Caco-2 (cell line): Measurements from ENCODE around the gene IQCB1. TPM values are rescaled to one million over a fixed set of nuclear protein-coding genes. Genes with fewer than 3 reads are reported as not detected.

Experiments used
- BruUV-seq: library from RNA; stranded (reverse); fragments of 400-500 nt; replicated peaks from 2 replicates; lab custom pipeline; 2021; lab: Mats Ljungman, UMichigan
- CTCF ChIA-PET: fragments of 300-600 bp; sonication (Branson Sonifier 250); formaldehyde crosslinking; loops from one replicate; lab custom pipeline; 2022; ENCODE audit warnings: antibody characterized with exemption; lab: Charles Lee
- POLR2A ChIA-PET: fragments of 300-600 bp; sonication (Branson Sonifier 250); formaldehyde crosslinking; loops from one replicate; lab custom pipeline; 2022; ENCODE audit warnings: antibody characterized with exemption; lab: Charles Lee
- DNase-seq, 2 experiments: peaks; one replicate each; pipeline versions ENCODE4 v3.0.0 to v3.0.0-alpha.2; 2020 to 2022
- H3K27me3 ChIP-seq: replicated peaks from 2 replicates; pipeline ENCODE4 v1.6.0; 2011; ENCODE audit warnings: low read length; ENCODE audit not compliant: control insufficient read depth, insufficient read depth
- H3K36me3 ChIP-seq: 2 replicates; pipeline ENCODE4 v1.5.1; 2011; ENCODE audit warnings: low read length; ENCODE audit not compliant: control insufficient read depth, insufficient read depth
- H3K4me1 ChIP-seq: fragments of 250-450 bp; sonication (Bioruptor Pico); 2 replicates; pipeline ENCODE4 v1.5.1; 2020; ENCODE audit warnings: mild to moderate bottlenecking
- H3K4me3 ChIP-seq: 2 replicates; pipeline ENCODE4 v1.5.1; 2011; ENCODE audit warnings: low read depth, mild to moderate bottlenecking, control low read depth, low read length
- H3K9me3 ChIP-seq: fragments of 250-450 bp; sonication (Bioruptor Pico); 2 replicates; pipeline ENCODE4 v1.5.1; 2020; ENCODE audit warnings: mild to moderate bottlenecking, moderate library complexity
- H3K27ac Mint-ChIP-seq: one replicate; pipeline ENCODE4 v1.8.0; 2022; ENCODE audit warnings: mixed read lengths; ENCODE audit not compliant: unreplicated experiment
- H3K27me3 Mint-ChIP-seq: one replicate; pipeline ENCODE4 v1.8.0; 2022; ENCODE audit warnings: mixed read lengths; ENCODE audit not compliant: insufficient read depth, unreplicated experiment
- H3K36me3 Mint-ChIP-seq: one replicate; pipeline ENCODE4 v1.8.0; 2022; ENCODE audit warnings: mild to moderate bottlenecking, mixed read lengths; ENCODE audit not compliant: insufficient read depth, unreplicated experiment
- H3K4me1 Mint-ChIP-seq: one replicate; pipeline ENCODE4 v1.8.0; 2022; ENCODE audit warnings: low read depth, mixed read lengths; ENCODE audit not compliant: unreplicated experiment
- H3K4me3 Mint-ChIP-seq: one replicate; pipeline ENCODE4 v1.8.0; 2022; ENCODE audit warnings: mild to moderate bottlenecking, moderate library complexity, mixed read lengths; ENCODE audit not compliant: unreplicated experiment
- H3K9me3 Mint-ChIP-seq: one replicate; pipeline ENCODE4 v1.8.0; 2022; ENCODE audit warnings: mixed read lengths; ENCODE audit not compliant: unreplicated experiment
- CTCF ChIP-seq, 2 experiments: fragments of 200-600 bp in 1 of 2; IDR thresholded peaks; 1 replicate in 1 of 2; 2 replicates in 1 of 2; pipeline versions ENCODE4 v1.5.1 to v1.8.0; 2011 to 2022; ENCODE audit warnings: antibody characterized with exemption in 1 of 2, control low read depth in 1 of 2, inconsistent platforms in 1 of 2, low read depth in 1 of 2, low read length in 1 of 2, mild to moderate bottlenecking in 1 of 2, moderate library complexity in 1 of 2; ENCODE audit not compliant: insufficient read depth in 1 of 2, severe bottlenecking in 1 of 2, unreplicated experiment in 1 of 2
- intact Hi-C: fragments of 100-400 bp; cut with micrococcal nuclease; formaldehyde crosslinking; loops from one replicate; pipeline ENCODE4 v1.10.0; 2022; ENCODE audit not compliant: unreplicated experiment
- total RNA-seq: library from RNA; stranded (reverse); gene quantifications from 2 replicates; pipeline ENCODE4 v1.2.3, GENCODE V29; 2022

The IQCB1 gene
- total RNA-seq, 1 experiment from 2014 or later, result 36.4 TPM

DNA sequence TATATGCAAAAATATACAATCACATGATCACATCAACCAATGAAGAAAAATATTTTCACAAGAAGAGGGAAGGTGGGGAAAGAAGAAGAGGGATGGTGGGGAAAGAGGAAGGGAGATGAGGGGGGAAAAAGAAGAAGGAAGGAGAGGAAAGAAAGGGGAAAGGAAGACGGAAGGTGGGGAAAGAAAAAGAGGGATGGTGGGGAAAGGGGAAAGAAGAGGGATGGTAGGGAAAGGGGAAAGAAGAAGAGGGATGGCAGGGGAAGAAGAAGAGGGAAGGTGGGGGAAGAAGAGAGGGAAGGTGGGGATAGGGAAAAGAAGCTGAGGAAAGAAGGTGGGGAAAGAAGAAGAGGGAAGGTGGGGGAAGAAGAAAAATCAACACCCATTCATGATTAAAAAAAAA is 82.1 kb downstream of the IQCB1 start:
- Histone ChIP-seq H3K4me3 (no peak overlapping the region), H3K36me3 (no peaks in the 10 kb centered on the region), H3K9me3 (no peaks in the 10 kb centered on the region), H3K4me1 (0 out of 2 replicates have a peak, but pooled peaks cover 5% of the 10 kb centered on the region), H3K27me3 (no peaks in the 10 kb centered on the region)
- Mint-ChIP-seq H3K4me3 (no peak overlapping the region), H3K27ac (no peak overlapping the region), H3K9me3 (no peaks in the 10 kb centered on the region), H3K36me3 (no peaks in the 10 kb centered on the region), H3K4me1 (peaks cover 14% of the 10 kb centered on the region), H3K27me3 (no peaks in the 10 kb centered on the region)
- no peak for DNase-seq
- POLR2A ChIA-PET, result no interaction called here
- no peak for TF ChIP-seq CTCF (IDR thresholded peaks at IDR 0.05; ENCODE audit: insufficient read depth in 1 of 2, low read depth in 1 of 2, low read length in 1 of 2, severe bottlenecking in 1 of 2, unreplicated experiment in 1 of 2)
- CTCF ChIA-PET, result no interaction called here
- intact Hi-C loops, result no loop called here
- no TSS peak for BruUV-seq

GRCh38 chr3:121752261-121752660 is 82.6 kb downstream of the IQCB1 start:
- H3K4me1 ChIP-seq, result 0 out of 2 replicates have a peak, but pooled peaks cover 8% of the 10 kb centered on the region
- no peaks in the 10 kb centered on the region for H3K9me3 ChIP-seq
- intact Hi-C loops, result no loop called here
- DNase-seq, result no peak
- Mint-ChIP-seq H3K4me1 (peaks cover 14% of the 10 kb centered on the region), H3K9me3 (no peaks in the 10 kb centered on the region), H3K36me3 (no peaks in the 10 kb centered on the region), H3K27ac (no peak overlapping the region), H3K27me3 (no peaks in the 10 kb centered on the region), H3K4me3 (no peak overlapping the region)
- no peak for TF ChIP-seq CTCF (IDR thresholded peaks at IDR 0.05; ENCODE audit: insufficient read depth in 1 of 2, low read depth in 1 of 2, low read length in 1 of 2, severe bottlenecking in 1 of 2, unreplicated experiment in 1 of 2)
- no TSS peak for BruUV-seq
- no peaks in the 10 kb centered on the region for H3K36me3 ChIP-seq
- CTCF ChIA-PET, result no interaction called here
- POLR2A ChIA-PET, result no interaction called here
- H3K4me3 ChIP-seq, result no peak overlapping the region
- H3K27me3 ChIP-seq, result no peaks in the 10 kb centered on the region

GRCh38 chr3:121750087-121750415 is 84.8 kb downstream of the IQCB1 start:
- no peak for DNase-seq

More at GRCh38 chr3:121750087-121750415, 84.8 kb downstream of the IQCB1 start:
- H3K4me3 Mint-ChIP-seq, result no peak overlapping the region
- Histone ChIP-seq H3K27me3 (no peaks in the 10 kb centered on the region), H3K9me3 (no peaks in the 10 kb centered on the region), H3K36me3 (no peaks in the 10 kb centered on the region), H3K4me3 (peak overlapping the region; percentile 46), H3K4me1 (0 out of 2 replicates have a peak, but pooled peaks cover 8% of the 10 kb centered on the region)
- no peak for TF ChIP-seq CTCF (IDR thresholded peaks at IDR 0.05; ENCODE audit: insufficient read depth in 1 of 2, low read depth in 1 of 2, low read length in 1 of 2, severe bottlenecking in 1 of 2, unreplicated experiment in 1 of 2)
- ChIA-PET CTCF (no interaction called here), POLR2A (interaction anchor here (0.6 to 2.9 kb wide), 3 partner anchors 22 to 85 kb away, joined by 3 to 9 read pairs (median 4); partner anchors contain the start of genes EAF2 and IQCB1)
- H3K27me3 Mint-ChIP-seq, result no peaks in the 10 kb centered on the region
- BruUV-seq, result TSS peak; percentile 94
- H3K4me1 Mint-ChIP-seq, result peaks cover 14% of the 10 kb centered on the region
- H3K9me3 Mint-ChIP-seq, result no peaks in the 10 kb centered on the region
- no peak overlapping the region for H3K27ac Mint-ChIP-seq
- intact Hi-C loops, result no loop called here
- H3K36me3 Mint-ChIP-seq, result no peaks in the 10 kb centered on the region
